H1 (cell line): Measurements from ENCODE around the gene GTF2H2C_2.
"Not testable (repeated sequence)": the region's sequence is repeated elsewhere in the genome, so short reads cannot be mapped to it uniquely, and the experiment has no call there.

Source experiments
- CHD2 ChIP-seq: IDR thresholded peaks from 2 replicates; pipeline ENCODE4 v1.6.1; 2012; ENCODE audit warnings: low read length, improper control_type of control experiment
- E2F6 ChIP-seq: IDR thresholded peaks from 2 replicates; pipeline ENCODE4 v1.6.1; 2012; ENCODE audit warnings: inconsistent platforms
- EZH2 ChIP-seq: fragments of 200-600 bp; sonication (generic); IDR thresholded peaks from 2 replicates; pipeline ENCODE4 v1.7.1; 2012; ENCODE audit warnings: low read depth, mild to moderate bottlenecking, moderate library complexity, low read length, inconsistent platforms; ENCODE audit not compliant: severe bottlenecking
- TAF1 ChIP-seq: IDR thresholded peaks from 2 replicates; pipeline ENCODE4 v1.6.1; 2011; ENCODE audit warnings: mild to moderate bottlenecking, low read depth, low read length
- ZNF274 ChIP-seq: IDR thresholded peaks from 2 replicates; pipeline ENCODE4 v1.7.0; 2012; ENCODE audit warnings: low read length, borderline replicate concordance; ENCODE audit errors: extremely low read depth
- TF ChIP-seq, protein P1 (sequence below), 3 experiments: IDR thresholded peaks; 1 replicate in 2 of 3; 2 replicates in 1 of 3; pipeline versions ENCODE4 v1.5.1 to v1.6.1; 2011; ENCODE audit warnings: low read length in 3 of 3, mild to moderate bottlenecking in 3 of 3, inconsistent platforms in 2 of 3, low read depth in 1 of 3, moderate library complexity in 1 of 3; ENCODE audit not compliant: insufficient read depth in 1 of 3; ENCODE audit errors: control extremely low read depth in 1 of 3

- not testable (repeated sequence) for TF ChIP-seq TAF1, E2F6, CHD2, EZH2, ZNF274
- TF ChIP-seq, protein P1, sequence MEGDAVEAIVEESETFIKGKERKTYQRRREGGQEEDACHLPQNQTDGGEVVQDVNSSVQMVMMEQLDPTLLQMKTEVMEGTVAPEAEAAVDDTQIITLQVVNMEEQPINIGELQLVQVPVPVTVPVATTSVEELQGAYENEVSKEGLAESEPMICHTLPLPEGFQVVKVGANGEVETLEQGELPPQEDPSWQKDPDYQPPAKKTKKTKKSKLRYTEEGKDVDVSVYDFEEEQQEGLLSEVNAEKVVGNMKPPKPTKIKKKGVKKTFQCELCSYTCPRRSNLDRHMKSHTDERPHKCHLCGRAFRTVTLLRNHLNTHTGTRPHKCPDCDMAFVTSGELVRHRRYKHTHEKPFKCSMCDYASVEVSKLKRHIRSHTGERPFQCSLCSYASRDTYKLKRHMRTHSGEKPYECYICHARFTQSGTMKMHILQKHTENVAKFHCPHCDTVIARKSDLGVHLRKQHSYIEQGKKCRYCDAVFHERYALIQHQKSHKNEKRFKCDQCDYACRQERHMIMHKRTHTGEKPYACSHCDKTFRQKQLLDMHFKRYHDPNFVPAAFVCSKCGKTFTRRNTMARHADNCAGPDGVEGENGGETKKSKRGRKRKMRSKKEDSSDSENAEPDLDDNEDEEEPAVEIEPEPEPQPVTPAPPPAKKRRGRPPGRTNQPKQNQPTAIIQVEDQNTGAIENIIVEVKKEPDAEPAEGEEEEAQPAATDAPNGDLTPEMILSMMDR (IDR thresholded peaks at IDR 0.05; ENCODE audit: control extremely low read depth in 1 of 3, insufficient read depth in 1 of 3, low read depth in 1 of 3, low read length in 3 of 3): not testable (repeated sequence)
Measured at GRCh38 chr5:70400984-70401686, 14.0 kb upstream of the GTF2H2C_2 start.
